22Rv1 (cell line): ENCODE data around the gene ABHD14A.

Experiments used
- ZFX ChIP-seq: fragments of 450-650 bp; IDR thresholded peaks from 2 replicates; pipeline ENCODE4 v1.6.1; 2017; ENCODE audit warnings: antibody characterized with exemption, borderline replicate concordance
- TF ChIP-seq, protein P1 (sequence below): fragments of 450-650 bp; IDR thresholded peaks from 2 replicates; pipeline ENCODE4 v1.5.1; 2017; ENCODE audit warnings: mild to moderate bottlenecking

- TF ChIP-seq, protein P1, sequence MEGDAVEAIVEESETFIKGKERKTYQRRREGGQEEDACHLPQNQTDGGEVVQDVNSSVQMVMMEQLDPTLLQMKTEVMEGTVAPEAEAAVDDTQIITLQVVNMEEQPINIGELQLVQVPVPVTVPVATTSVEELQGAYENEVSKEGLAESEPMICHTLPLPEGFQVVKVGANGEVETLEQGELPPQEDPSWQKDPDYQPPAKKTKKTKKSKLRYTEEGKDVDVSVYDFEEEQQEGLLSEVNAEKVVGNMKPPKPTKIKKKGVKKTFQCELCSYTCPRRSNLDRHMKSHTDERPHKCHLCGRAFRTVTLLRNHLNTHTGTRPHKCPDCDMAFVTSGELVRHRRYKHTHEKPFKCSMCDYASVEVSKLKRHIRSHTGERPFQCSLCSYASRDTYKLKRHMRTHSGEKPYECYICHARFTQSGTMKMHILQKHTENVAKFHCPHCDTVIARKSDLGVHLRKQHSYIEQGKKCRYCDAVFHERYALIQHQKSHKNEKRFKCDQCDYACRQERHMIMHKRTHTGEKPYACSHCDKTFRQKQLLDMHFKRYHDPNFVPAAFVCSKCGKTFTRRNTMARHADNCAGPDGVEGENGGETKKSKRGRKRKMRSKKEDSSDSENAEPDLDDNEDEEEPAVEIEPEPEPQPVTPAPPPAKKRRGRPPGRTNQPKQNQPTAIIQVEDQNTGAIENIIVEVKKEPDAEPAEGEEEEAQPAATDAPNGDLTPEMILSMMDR: no peak
- no peak for TF ChIP-seq ZFX
Observed at GRCh38 chr3:52013802-52014598, 39.1 kb downstream of the ABHD14A start.
